Measurements from ENCODE around the gene LRTM2.
A peak's percentile ranks its signal among the peaks of the same experiment; 100 is the strongest.

Gene LRTM2

GRCh38 chr12:1794440-1795090, 25.8 kb upstream of the LRTM2 start:
- TF ChIP-seq SIN3A (IDR thresholded peaks at IDR 0.05; ENCODE audit: borderline replicate concordance, insufficient read depth, low read length) (no peak), POLR2AphosphoS5 (IDR thresholded peaks at IDR 0.05; ENCODE audit: low read depth, low read length) (no peak), FOXP2 (optimal IDR thresholded peaks at IDR 0.05; ENCODE audit: borderline replicate concordance, extremely low read depth, extremely low read length, insufficient read depth) (no peak), TAF1 (IDR thresholded peaks at IDR 0.05; ENCODE audit: borderline replicate concordance, insufficient read depth, low read length) (no peak)
- TF ChIP-seq, protein P1, sequence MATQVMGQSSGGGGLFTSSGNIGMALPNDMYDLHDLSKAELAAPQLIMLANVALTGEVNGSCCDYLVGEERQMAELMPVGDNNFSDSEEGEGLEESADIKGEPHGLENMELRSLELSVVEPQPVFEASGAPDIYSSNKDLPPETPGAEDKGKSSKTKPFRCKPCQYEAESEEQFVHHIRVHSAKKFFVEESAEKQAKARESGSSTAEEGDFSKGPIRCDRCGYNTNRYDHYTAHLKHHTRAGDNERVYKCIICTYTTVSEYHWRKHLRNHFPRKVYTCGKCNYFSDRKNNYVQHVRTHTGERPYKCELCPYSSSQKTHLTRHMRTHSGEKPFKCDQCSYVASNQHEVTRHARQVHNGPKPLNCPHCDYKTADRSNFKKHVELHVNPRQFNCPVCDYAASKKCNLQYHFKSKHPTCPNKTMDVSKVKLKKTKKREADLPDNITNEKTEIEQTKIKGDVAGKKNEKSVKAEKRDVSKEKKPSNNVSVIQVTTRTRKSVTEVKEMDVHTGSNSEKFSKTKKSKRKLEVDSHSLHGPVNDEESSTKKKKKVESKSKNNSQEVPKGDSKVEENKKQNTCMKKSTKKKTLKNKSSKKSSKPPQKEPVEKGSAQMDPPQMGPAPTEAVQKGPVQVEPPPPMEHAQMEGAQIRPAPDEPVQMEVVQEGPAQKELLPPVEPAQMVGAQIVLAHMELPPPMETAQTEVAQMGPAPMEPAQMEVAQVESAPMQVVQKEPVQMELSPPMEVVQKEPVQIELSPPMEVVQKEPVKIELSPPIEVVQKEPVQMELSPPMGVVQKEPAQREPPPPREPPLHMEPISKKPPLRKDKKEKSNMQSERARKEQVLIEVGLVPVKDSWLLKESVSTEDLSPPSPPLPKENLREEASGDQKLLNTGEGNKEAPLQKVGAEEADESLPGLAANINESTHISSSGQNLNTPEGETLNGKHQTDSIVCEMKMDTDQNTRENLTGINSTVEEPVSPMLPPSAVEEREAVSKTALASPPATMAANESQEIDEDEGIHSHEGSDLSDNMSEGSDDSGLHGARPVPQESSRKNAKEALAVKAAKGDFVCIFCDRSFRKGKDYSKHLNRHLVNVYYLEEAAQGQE (IDR thresholded peaks at IDR 0.05; ENCODE audit: insufficient read depth in 1 of 2, low read depth in 2 of 2, low read length in 2 of 2), result no peak

DNA sequence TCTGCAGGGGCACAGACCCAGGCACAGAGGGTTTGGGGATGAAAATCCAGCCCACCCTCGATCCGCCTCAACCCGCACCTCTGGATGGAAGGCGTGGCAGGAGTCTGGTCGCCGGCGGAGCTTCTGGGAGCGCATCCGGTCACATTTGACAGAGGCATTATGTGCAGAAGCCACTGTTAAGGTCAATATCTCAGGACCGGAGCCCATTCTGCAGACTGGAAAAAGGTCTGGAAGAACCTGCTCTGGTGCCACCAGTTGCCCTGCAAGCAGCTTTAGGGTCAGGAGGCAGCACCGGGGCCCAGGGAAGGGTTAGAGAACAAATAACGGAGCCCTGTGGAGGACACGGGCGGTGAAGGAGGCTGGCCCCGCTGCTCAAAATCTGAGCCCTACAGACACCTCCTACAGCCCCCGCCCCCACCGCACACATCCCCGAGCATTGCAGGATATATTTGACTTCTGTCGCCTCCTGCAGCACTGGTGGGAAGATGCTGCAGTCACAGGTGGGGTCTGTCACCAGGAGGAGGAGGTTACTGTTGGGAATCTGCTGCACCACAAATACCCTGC, 25.1 kb upstream of the LRTM2 start:
- TF ChIP-seq FOXP2 (optimal IDR thresholded peaks at IDR 0.05; ENCODE audit: borderline replicate concordance, extremely low read depth, extremely low read length, insufficient read depth) (no peak), POLR2AphosphoS5 (IDR thresholded peaks at IDR 0.05; ENCODE audit: low read depth, low read length) (no peak)

DNA sequence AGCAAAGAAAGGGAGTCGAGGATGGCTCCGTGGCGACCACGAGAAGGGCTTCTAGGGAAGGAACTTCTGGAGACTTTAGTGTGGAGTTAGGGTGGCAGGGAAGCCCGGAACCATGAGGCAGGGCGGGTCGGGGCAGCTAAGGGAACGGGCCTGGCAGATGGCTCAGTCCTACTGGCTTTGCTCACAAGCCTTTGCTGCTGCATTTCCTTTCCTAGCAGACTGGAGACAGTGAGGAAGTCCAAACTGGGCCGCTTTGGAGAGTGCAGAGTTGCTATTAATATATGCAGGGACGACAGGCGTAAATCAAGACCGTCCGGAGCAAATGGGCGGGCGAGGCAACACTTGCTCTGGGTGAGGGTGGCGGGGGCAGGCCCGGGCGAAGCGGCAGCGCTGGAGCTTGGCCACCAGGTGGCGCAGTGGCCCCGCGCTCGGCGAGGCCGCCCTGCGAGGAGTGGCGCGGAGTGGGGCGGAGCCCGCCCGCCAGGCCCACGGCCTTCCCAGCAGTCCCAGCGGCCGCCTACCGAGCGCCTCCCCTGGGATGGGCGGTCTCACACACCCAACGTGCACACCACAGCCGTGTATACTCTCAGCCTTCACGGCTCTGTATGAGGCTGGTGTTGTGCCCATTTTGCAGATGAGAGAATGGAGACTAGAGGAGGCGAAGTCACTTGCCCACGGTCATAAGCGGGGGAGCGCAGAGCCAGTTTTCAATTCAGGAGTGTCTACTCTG, 24.4 kb upstream of the LRTM2 start:
- TF ChIP-seq, protein P1 (IDR thresholded peaks at IDR 0.05; ENCODE audit: insufficient read depth in 1 of 2, low read depth in 2 of 2, low read length in 2 of 2), result peak in 1 of 2 experiments; percentile 20; a peak in 1 of 4 replicates
- no peak for TF ChIP-seq POLR2AphosphoS5 (IDR thresholded peaks at IDR 0.05; ENCODE audit: low read depth, low read length)

- TF ChIP-seq FOXP2 (optimal IDR thresholded peaks at IDR 0.05; ENCODE audit: borderline replicate concordance, extremely low read depth, extremely low read length, insufficient read depth) (no peak), SIN3A (IDR thresholded peaks at IDR 0.05; ENCODE audit: borderline replicate concordance, insufficient read depth, low read length) (no peak), TAF1 (IDR thresholded peaks at IDR 0.05; ENCODE audit: borderline replicate concordance, insufficient read depth, low read length) (no peak), POLR2AphosphoS5 (IDR thresholded peaks at IDR 0.05; ENCODE audit: low read depth, low read length) (no peak)
- TF ChIP-seq, protein P1 (IDR thresholded peaks at IDR 0.05; ENCODE audit: insufficient read depth in 1 of 2, low read depth in 2 of 2, low read length in 2 of 2), result no peak
Measured at GRCh38 chr12:1796515-1797010, 23.8 kb upstream of the LRTM2 start.

GRCh38 chr12:1797011-1797901, 23.1 kb upstream of the LRTM2 start:
- no peak for TF ChIP-seq FOXP2 (optimal IDR thresholded peaks at IDR 0.05; ENCODE audit: borderline replicate concordance, extremely low read depth, extremely low read length, insufficient read depth)
- TF ChIP-seq SIN3A (IDR thresholded peaks at IDR 0.05; ENCODE audit: borderline replicate concordance, insufficient read depth, low read length), result no peak
- TF ChIP-seq POLR2AphosphoS5 (IDR thresholded peaks at IDR 0.05; ENCODE audit: low read depth, low read length), result no peak
- TF ChIP-seq, protein P1 (IDR thresholded peaks at IDR 0.05; ENCODE audit: insufficient read depth in 1 of 2, low read depth in 2 of 2, low read length in 2 of 2), result no peak
- TF ChIP-seq TAF1 (IDR thresholded peaks at IDR 0.05; ENCODE audit: borderline replicate concordance, insufficient read depth, low read length), result no peak

All from PFSK-1 (cell line).